ENCODE measurements around the gene DUSP9.

Gene DUSP9

GRCh38 chrX:153621949-153622598 is 24.9 kb upstream of the DUSP9 start:
- DNase-seq (ENCODE audit: low read depth in 2 of 3, low spot score in 2 of 3), result no peak

- DNase-seq (ENCODE audit: low read depth in 2 of 3, low spot score in 2 of 3), result no peak
These were observed 24.2 kb upstream of the DUSP9 start for GRCh38 chrX:153622661-153623309.

- no peak for DNase-seq (ENCODE audit: low read depth in 2 of 3, low spot score in 2 of 3)
These were observed 23.5 kb upstream of the DUSP9 start for GRCh38 chrX:153623310-153624029.

GRCh38 chrX:153624196-153625091 is 22.6 kb upstream of the DUSP9 start:
- DNase-seq (ENCODE audit: low read depth in 2 of 3, low spot score in 2 of 3), result no peak

- DNase-seq (ENCODE audit: low read depth in 2 of 3, low spot score in 2 of 3), result no peak
These were observed 21.6 kb upstream of the DUSP9 start for GRCh38 chrX:153625271-153626024.

GRCh38 chrX:153626025-153626633 is 20.9 kb upstream of the DUSP9 start:
- no peak for DNase-seq (ENCODE audit: low read depth in 2 of 3, low spot score in 2 of 3)

- no peak for DNase-seq (ENCODE audit: low read depth in 2 of 3, low spot score in 2 of 3)
These were observed 19.9 kb upstream of the DUSP9 start for GRCh38 chrX:153626863-153627674.

- DNase-seq (ENCODE audit: low read depth in 2 of 3, low spot score in 2 of 3), result no peak
These were observed 19.3 kb upstream of the DUSP9 start for GRCh38 chrX:153627675-153628111.

- DNase-seq (ENCODE audit: low read depth in 2 of 3, low spot score in 2 of 3), result no peak
These were observed 18.9 kb upstream of the DUSP9 start for GRCh38 chrX:153628129-153628528.

- DNase-seq (ENCODE audit: low read depth in 2 of 3, low spot score in 2 of 3), result no peak
These were observed 18.3 kb upstream of the DUSP9 start for GRCh38 chrX:153628665-153629064.

GRCh38 chrX:153631346-153631745 is 15.7 kb upstream of the DUSP9 start:
- no peak for DNase-seq (ENCODE audit: low read depth in 2 of 3, low spot score in 2 of 3)

- DNase-seq (ENCODE audit: low read depth in 2 of 3, low spot score in 2 of 3), result no peak
These were observed 15.0 kb upstream of the DUSP9 start for GRCh38 chrX:153631907-153632594.

GRCh38 chrX:153632595-153632946 is 14.4 kb upstream of the DUSP9 start:
- DNase-seq (ENCODE audit: low read depth in 2 of 3, low spot score in 2 of 3), result no peak

GRCh38 chrX:153633048-153633447 is 14.0 kb upstream of the DUSP9 start:
- no peak for DNase-seq (ENCODE audit: low read depth in 2 of 3, low spot score in 2 of 3)

- DNase-seq (ENCODE audit: low read depth in 2 of 3, low spot score in 2 of 3), result no peak
These were observed 13.3 kb upstream of the DUSP9 start for GRCh38 chrX:153633607-153634180.

- DNase-seq (ENCODE audit: low read depth in 2 of 3, low spot score in 2 of 3), result no peak
These were observed 12.8 kb upstream of the DUSP9 start for GRCh38 chrX:153634236-153634635.

GRCh38 chrX:153634832-153635231 is 12.2 kb upstream of the DUSP9 start:
- no peak for DNase-seq (ENCODE audit: low read depth in 2 of 3, low spot score in 2 of 3)

GRCh38 chrX:153635388-153635787 is 11.6 kb upstream of the DUSP9 start:
- DNase-seq (ENCODE audit: low read depth in 2 of 3, low spot score in 2 of 3), result no peak

Measured in activated CD8-positive, alpha-beta memory T cell treated with anti-CD3 and anti-CD28 coated beads for 48 hours (primary cell).